ENCODE measurements around the gene PIAS4.
A peak's percentile ranks its signal among the peaks of the same experiment; 100 is the strongest.

Gene PIAS4

GRCh38 chr19:4077800-4078684 is 70.5 kb downstream of the PIAS4 start:
- peak; percentile 47 for DNase-seq (ENCODE audit: low spot score)

GRCh38 chr19:4080473-4080872 is 72.9 kb downstream of the PIAS4 start:
- no peak for DNase-seq (ENCODE audit: low spot score)

DNA sequence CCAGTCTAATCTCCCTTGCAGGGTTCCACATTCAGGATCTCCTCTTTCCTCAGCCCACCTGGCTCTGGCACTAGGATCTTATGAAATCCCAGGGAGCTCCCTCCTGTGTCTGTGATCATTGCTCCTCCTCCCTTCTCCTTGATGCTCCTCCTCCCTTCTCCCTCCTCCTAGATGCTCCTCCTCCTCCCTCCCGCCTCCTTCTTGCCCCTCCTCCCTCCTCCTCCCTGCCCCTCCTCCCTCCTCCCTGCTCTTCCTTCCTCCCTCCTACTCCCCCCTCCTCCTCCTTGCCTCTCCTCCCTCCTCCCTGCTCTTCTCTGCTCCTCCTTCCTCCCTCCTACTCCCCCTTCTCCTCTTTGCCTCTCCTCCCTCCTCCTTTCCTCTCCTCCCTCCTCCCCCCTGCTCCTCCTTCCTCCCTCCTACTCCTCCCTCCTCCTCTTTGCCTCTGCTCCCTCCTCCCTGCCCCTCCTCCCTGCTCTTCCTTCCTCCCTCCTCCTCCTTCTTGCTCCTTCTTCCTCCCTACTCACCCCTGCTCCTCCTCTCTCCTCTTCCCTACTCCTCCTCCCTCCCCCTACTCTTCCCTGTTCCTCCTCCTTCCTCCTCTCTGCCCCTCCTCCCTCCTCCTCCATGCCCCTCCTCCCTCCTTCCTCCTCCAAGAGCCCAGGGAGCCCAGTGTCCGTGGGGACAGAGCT is 74.0 kb downstream of the PIAS4 start:
- peak; percentile 65 for DNase-seq (ENCODE audit: low spot score)

DNA sequence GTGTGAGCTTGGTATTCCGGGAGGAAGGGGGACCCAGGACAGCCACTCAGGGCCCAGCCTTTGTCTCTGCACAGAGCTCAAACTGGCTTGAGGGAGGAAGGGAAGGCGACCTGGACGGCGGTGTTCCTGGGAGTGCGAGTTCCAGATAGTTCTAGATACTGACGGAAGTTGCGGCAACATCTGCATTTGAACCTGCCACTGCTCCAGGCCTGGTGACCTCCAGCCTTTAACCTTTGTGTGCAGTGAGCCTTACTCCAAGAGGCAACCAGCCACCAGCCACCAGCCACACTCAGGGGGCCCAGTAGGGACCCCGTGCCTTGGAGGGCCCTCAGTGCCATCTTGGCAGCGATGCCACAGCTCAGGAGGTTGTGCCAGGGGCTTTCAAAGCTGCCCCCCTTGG is 74.6 kb downstream of the PIAS4 start:
- DNase-seq (ENCODE audit: low spot score): no peak

GRCh38 chr19:4083677-4084546 is 76.4 kb downstream of the PIAS4 start:
- no peak for DNase-seq (ENCODE audit: low spot score)

GRCh38 chr19:4084547-4084877 is 77.0 kb downstream of the PIAS4 start:
- no peak for DNase-seq (ENCODE audit: low spot score)

- no peak for DNase-seq (ENCODE audit: low spot score)
Observed at GRCh38 chr19:4086411-4086867, 78.9 kb downstream of the PIAS4 start.

DNA sequence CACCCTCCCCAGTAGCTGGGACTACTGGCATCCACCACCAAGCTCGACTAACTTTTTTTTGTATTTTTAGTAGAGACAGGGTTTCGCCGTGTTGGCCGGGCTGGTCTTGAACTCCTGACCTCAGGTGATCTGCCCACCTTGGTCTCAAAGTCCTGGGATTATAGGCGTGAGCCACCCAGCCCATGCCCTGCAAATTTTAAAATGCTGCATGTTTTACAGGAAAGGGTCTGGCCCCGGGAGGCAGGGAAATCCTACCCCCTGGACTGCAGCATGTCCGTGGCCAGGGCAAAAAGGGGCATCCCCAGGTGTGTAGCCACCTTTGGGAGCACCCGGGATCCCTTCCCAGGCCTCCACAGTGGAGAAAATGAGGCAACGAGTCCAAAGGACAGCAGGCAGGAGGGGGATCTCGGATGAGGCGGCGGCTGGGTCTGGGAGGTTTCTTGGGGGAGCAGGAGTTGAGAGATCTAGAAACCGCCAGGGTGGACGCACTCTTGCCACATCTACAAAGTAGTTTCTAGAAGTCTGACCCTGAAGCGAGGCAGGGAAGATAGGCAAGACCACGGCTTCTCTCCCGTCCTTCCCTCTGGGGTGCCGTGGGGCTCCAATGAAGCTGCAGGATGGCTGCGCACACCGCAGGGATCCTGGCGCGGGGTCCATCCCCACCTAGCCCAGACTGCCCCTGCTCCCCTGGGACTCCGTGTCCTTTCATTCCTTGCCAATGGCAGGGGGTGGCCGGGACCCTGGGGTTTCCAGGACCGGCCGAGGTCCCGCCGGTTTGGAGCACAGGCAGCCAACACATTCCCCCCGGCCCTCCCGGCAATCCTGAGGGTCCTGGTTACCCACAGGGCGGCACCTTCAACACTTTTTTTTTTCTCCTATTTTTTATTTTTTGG is 80.5 kb downstream of the PIAS4 start:
- no peak for DNase-seq (ENCODE audit: low spot score)

- DNase-seq (ENCODE audit: low spot score): peak; percentile 39
Observed at GRCh38 chr19:4088975-4089374, 81.4 kb downstream of the PIAS4 start.

Data from hematopoietic multipotent progenitor cell treated with erythropoietin and hydrocortisone succinate and interleukin-3 and kit ligand, for 17 days (in vitro differentiated cells).